Endometrial microvascular endothelial cells (primary cell): ENCODE results near the gene FHIT. TPM values are rescaled to one million over a fixed set of nuclear protein-coding genes. Genes with fewer than 3 reads are reported as not detected.
"Not testable (repeated sequence)": the region's sequence is repeated elsewhere in the genome, so short reads cannot be mapped to it uniquely, and the experiment has no call there.

Source experiments
- in situ Hi-C: cut with HindIII; loops from 2 replicates; pipeline ENCODE4 v1.10.0; 2017; ENCODE audit warnings: low sequenced_read_pairs, low pct_unique_long_range_greater_than_20kb; ENCODE audit errors: inconsistent ontology term
- total RNA-seq: library from RNA; depleted of rRNA; stranded (reverse); fragments of >200 nt; gene quantifications from one replicate; pipeline ENCODE4 v1.2.3, GENCODE V29; 2015; ENCODE audit errors: inconsistent ontology term

Gene FHIT
- total RNA-seq, 1 donor from 2014 or later: 0.19 TPM

GRCh38 chr3:59935025-59935424 is 1316.2 kb downstream of the FHIT start:
- in situ Hi-C loops: no loop called here

GRCh38 chr3:59934560-59934959 is 1316.7 kb downstream of the FHIT start:
- in situ Hi-C loops: not testable (repeated sequence)

- in situ Hi-C loops: no loop called here
Observed at GRCh38 chr3:59930170-59930569, 1321.1 kb downstream of the FHIT start.

- in situ Hi-C loops: no loop called here
Observed at GRCh38 chr3:59927056-59927455, 1324.2 kb downstream of the FHIT start.

- in situ Hi-C loops: no loop called here
Observed at GRCh38 chr3:59925946-59926345, 1325.3 kb downstream of the FHIT start.

GRCh38 chr3:59922192-59922591 is 1329.1 kb downstream of the FHIT start:
- in situ Hi-C loops: no loop called here

- in situ Hi-C loops: no loop called here
Observed at GRCh38 chr3:59920822-59921221, 1330.4 kb downstream of the FHIT start.

- in situ Hi-C loops: no loop called here
Observed at GRCh38 chr3:59919586-59919985, 1331.7 kb downstream of the FHIT start.

- in situ Hi-C loops: no loop called here
Observed at GRCh38 chr3:59914251-59914650, 1337.0 kb downstream of the FHIT start.

GRCh38 chr3:59913645-59914044 is 1337.6 kb downstream of the FHIT start:
- in situ Hi-C loops: no loop called here

GRCh38 chr3:59908701-59909100 is 1342.6 kb downstream of the FHIT start:
- in situ Hi-C loops: no loop called here

- in situ Hi-C loops: no loop called here
Observed at GRCh38 chr3:59908280-59908679, 1343.0 kb downstream of the FHIT start.

GRCh38 chr3:59904296-59904695 is 1347.0 kb downstream of the FHIT start:
- in situ Hi-C loops: no loop called here

GRCh38 chr3:59899061-59899460 is 1352.2 kb downstream of the FHIT start:
- in situ Hi-C loops: no loop called here

GRCh38 chr3:59895972-59896371 is 1355.3 kb downstream of the FHIT start:
- in situ Hi-C loops: no loop called here

GRCh38 chr3:59894425-59895121 is 1356.7 kb downstream of the FHIT start:
- in situ Hi-C loops: no loop called here

- in situ Hi-C loops: no loop called here
Observed at GRCh38 chr3:59890639-59891038, 1360.6 kb downstream of the FHIT start.

- in situ Hi-C loops: no loop called here
Observed at GRCh38 chr3:59886790-59887189, 1364.5 kb downstream of the FHIT start.

GRCh38 chr3:59885899-59886400 is 1365.3 kb downstream of the FHIT start:
- in situ Hi-C loops: no loop called here

- in situ Hi-C loops: no loop called here
Observed at GRCh38 chr3:59885101-59885500, 1366.2 kb downstream of the FHIT start.

- in situ Hi-C loops: no loop called here
Observed at GRCh38 chr3:59884409-59884808, 1366.8 kb downstream of the FHIT start.
